ENCODE measurements around the gene C5orf63. TPM values are rescaled to one million over a fixed set of nuclear protein-coding genes. Genes with fewer than 3 reads are reported as not detected.

The C5orf63 gene
- total and polyA plus RNA-seq, 9 of the 15 experiments (the other 6 are each of a cell fraction or from before 2014, with no cell fraction given): 1.8 to 24.6 (median 6.2) TPM

GRCh38 chr5:127029581-127030258, 43.6 kb downstream of the C5orf63 start (continued):
- TF ChIP-seq HMGXB4 (CRISPR knock-in tag; IDR thresholded peaks at IDR 0.05) (peak; percentile 64; the same call in 1 of the 2 replicates), TSHZ1 (CRISPR knock-in tag; IDR thresholded peaks at IDR 0.05) (no peak), FIP1L1 (IDR thresholded peaks at IDR 0.05; ENCODE audit: low read depth, low read length, poor library complexity, severe bottlenecking) (no peak), PREB (CRISPR knock-in tag; IDR thresholded peaks at IDR 0.05) (no peak), CHCHD3 (CRISPR knock-in tag; IDR thresholded peaks at IDR 0.05) (no peak), MXD1 (CRISPR knock-in tag; IDR thresholded peaks at IDR 0.05; ENCODE audit: borderline replicate concordance, poor library complexity, severe bottlenecking) (no peak), ZNF316 (IDR thresholded peaks at IDR 0.05) (no peak), ZNF224 (CRISPR knock-in tag; IDR thresholded peaks at IDR 0.05) (no peak), ELK1 (CRISPR knock-in tag; IDR thresholded peaks at IDR 0.05) (no peak), PTRF (tag; IDR thresholded peaks at IDR 0.05) (no peak), SFPQ (IDR thresholded peaks at IDR 0.05; ENCODE audit: low read depth, low read length) (no peak)
